GM21390 (cell line): ENCODE data around the gene VPS45.

Experiments
- ATAC-seq: cut with Tn5 transposase; IDR thresholded peaks from one replicate; pipeline ENCODE4 v1.9.1; 2021; ENCODE audit not compliant: unreplicated experiment

Gene VPS45

DNA sequence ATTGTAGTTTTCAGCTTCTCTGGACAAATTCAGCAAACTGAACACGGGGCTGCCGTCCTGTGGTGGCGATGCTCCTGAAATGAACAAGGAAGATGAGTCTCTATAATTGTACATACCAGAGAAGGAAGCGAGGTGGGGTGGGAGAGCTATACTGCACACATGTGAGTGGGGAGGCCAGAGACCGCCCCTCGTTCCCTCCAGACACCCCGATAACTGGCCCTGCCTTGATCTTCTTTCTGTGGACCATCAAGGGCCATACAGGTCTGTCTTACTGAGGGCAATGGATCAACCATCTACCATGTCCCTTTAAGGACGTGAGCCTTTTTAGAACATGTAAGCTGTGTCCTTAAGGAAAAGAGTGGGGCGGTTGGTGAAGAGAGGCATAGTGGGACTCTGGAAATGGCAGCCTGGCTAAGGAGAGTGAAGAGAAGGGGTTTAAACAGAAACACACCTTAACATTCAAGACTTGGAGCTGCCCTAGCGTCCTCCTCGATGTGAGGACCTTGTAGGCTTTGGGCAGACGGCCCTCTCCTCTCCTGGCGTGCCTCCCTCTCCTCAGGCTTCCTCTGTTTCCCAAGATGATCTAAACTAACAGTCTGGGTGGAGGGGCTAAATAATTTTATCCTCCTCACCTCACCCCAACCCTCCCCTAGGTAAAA lies 88.0 kb downstream of the VPS45 start:
- no peak for ATAC-seq

DNA sequence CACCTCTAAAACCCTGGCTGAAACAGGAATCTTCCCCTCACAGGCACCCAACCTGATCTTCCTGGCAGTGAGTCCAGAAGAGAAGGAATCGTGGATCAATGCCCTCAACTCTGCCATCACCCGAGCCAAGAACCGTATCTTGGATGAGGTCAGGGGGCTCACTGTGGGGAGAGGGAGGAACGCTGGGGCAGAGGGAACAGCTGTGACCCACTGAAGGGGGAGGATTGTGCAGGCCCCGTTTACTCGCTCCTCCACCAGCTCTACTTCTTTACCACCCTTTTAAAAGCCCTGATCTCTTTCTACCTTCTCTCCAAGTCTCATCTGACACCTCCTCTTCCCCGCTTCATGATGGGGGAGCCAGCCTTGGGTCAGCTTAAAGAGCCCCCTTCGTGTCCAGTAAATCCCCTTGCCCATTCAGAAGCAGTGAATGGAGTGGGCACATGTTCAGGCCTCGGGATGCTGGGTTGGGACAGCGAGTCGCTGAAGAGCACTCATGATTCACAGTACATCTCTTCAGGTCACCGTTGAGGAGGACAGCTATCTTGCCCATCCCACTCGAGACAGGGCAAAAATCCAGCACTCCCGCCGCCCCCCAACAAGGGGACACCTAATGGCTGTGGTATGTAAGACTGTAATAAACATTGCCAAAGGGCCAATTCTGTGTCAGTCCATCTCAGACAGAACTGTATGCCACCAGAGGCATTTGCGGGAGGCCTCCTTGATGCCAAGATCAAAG lies 89.5 kb downstream of the VPS45 start:
- no peak for ATAC-seq

DNA sequence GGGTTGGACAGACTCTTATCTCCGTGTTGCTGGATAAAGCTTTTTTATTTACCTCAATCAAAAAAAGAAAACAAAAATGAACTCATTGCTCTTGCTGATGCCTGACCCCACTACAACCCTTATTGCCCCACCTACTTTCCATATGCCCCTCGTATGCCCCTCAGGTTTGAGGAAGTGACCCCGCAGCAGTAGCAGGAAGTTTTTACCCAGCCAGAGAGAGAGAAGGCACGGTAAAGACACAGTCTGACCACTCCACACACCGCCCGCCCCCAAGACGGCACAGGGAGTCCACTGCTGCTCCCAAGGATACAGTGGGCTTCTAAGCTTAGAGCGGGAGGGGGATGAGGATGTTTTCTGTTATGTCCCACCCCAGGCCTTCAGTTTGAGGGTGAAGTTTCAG lies 92.0 kb downstream of the VPS45 start:
- ATAC-seq: no peak

DNA sequence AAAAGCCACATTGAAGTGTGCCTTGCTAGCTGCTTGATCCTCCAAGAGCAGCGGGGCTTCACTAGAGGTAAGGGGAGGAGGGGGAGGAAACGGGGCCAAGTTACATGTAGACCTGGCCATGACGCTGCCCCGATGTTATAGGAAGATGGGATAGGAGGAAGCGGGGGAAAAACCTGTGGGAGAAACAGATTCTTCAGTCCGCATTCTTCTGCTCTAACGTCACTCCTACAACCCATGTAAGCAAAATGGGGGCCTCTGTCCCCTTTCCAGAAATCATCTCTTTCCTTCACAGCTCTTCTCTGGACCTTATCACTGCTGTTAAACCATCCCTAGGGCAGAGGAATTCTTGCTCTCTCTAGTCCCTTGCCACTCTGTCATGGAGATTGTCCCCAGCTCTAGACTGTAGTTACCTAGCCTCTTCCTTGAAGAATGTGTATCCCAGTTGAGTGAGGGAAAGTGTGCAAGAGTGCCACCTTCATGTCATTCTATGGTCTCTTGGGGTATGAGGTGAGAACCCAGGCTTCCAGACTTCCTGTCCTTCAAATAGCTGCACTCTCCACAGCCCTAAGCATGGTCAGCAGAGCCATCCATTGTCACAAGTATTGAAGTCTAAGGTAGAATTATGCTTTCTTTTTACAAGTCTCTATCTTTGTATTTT lies 93.5 kb downstream of the VPS45 start:
- no peak for ATAC-seq

DNA sequence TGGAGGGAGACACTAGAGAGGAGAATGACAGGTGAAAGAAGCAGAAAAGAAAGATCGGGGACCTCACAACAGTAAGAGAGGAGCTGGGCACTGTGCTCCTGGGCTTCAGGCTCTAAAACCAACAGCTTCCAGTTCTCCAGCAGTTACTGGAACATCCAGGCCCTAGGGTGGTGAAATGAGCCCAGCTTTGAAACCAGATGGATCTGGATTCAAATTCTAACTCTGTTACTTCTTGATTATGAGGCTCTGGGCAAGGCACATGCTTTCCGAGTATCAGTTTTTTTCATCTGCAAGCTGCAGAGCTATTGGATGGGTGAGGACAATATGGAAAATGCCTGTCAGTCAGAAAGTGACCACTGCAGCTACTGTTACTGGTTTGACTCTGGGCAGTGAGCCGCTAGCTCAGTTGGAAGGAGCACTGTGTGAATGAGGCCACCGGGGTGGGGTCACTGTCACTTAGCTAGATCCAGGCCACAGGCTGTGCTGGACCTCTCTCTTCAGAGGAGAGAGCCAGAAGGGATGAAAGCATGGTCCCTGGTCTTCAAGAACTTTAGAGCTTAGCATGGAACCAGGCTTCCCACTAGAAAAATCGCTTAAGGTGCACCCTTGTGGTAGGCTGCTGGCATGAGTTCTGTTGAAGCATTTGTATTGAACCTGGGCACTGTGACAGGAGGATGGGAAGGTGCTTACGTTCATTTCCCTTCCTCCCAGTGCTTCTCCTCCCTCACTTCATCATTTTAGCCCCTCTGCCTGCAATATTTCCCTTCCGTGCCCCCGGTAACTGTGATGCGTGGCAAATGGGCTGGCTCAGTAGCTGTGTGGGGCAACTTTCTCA lies 94.4 kb downstream of the VPS45 start:
- no peak for ATAC-seq

DNA sequence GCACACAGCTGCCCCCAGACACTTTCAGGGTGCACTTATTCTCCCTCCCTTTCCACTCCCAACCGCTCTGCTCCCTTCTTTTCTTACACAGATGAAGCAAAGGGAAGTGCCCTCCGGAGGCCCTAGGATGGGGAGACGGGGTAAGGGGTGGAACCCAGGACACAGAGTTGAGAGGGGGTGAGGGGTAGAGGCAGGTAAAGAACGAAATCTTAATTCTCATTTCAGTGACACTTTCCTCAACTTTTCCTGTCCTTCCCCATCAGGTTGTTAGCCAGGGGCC lies 94.9 kb downstream of the VPS45 start:
- no peak for ATAC-seq

DNA sequence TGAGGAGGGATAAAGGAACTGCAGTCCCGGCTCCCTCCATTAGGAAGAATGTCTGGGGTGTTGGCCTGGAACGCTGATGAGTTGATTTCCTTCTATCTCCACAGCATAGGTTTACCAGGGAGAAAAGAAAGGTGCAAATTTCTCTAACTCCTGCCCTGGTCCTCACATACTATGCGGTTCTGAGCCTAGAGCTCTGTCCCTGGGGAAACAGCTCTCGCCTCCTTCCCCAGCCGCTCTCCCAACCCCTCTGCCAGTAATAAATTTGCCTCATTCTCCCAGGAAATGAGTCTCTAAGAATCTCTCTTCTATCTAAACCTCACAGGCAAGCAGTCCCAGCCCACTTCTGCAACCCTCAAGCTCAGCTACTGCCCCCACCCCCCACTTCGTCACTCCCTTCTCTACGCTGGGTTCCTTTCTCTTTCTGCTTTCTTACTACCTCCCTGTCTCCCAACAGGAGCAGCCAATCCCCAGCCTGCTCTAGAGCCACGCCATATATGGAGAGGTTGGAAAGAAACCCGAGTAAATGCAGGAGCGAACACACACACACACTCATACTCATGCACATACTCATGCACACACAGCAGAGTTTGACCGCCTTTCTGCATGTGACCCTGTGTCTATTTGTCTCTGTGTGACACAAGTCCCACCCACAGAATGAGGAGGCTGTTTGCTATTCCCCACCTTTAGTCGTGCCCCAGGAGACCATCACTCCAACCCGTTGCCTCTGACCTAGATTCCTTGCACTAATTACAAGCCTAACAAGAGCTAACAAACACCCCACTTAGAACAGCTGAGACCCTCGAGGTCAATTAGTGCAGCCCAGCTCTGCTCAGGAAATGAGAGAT lies 95.5 kb downstream of the VPS45 start:
- ATAC-seq: peak; percentile 38

DNA sequence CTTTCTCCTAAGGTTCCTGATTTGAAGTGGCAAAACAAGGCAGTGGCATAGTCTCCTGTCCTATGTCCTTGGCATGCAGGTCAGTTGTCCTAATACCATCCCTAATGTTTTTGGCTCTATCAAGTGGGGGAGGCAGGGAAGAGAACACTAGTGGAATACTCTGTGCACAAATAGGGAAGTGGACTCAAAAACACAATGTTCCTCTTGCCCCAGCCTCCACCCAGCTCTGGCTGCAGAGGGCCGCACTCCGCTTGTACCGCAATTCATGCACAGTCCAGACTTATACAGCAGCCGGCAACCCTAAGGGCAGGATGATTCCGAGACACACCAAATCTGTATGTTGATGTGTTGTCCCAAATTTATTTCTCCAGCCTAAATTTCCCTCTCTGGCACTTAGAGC lies 96.6 kb downstream of the VPS45 start:
- ATAC-seq: no peak

DNA sequence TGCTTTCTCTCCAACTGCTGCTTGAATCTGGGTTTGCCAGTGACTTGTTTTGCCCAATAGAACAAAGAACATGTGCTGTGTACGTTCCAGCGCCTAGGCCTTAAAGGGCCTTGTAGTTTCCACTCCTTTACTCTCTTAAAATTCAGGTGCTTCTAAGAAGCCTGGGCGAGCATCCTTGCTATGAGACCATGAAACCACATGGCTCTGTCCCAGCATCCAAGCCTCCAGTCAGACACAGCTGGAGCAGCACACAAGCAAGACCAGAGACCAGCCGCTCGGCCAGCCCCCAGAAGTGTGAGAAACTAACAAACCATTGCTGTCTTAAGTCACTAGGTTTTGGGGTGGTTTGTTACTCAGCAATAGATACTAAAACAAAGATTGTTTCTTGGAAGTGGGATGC lies 97.2 kb downstream of the VPS45 start:
- no peak for ATAC-seq

DNA sequence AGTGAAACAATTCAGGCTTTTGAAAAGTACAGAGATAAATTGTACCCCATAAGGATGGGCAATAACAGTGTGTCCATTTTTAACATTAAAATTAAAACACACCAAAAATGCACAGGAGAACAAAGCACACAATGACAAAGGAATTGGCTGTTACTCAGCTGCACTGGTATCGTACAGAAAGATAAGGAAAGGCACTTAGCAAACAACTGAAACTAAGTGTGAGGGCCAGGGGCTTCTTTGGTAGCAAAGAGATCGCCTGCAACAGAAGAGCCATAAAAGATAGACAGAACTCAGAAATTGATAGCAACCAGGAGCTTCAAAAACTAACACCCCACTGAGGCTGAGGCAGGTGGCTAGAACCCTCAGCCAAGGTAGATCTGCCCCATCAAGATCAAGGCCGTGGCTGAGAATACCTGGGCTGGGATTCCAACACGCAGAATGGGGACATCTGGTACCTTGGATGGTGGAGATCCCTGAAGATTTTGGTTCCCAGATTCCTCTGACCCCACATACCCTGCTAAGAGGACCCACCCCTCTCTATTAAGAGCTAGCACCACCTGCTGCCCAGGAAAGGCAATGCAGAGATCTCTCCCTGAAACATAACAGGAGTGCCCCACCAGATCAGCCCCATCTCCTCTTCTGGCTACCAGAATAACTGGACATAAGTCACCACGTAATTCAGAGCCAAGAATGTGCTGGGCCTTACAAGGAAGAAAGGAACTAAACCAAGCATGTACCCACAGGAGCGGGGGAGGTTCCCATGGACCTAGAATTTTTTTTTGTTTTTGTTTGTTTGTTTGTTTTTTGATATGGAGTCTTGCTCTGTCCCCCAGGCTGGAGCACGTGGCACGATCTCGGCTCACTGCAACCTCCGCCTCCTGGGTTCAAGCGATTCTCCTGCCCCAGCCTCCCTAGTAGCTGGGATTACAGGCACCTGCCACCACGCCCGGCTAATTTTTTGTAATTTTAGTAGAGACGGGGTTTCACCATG lies 98.3 kb downstream of the VPS45 start:
- ATAC-seq: no peak

DNA sequence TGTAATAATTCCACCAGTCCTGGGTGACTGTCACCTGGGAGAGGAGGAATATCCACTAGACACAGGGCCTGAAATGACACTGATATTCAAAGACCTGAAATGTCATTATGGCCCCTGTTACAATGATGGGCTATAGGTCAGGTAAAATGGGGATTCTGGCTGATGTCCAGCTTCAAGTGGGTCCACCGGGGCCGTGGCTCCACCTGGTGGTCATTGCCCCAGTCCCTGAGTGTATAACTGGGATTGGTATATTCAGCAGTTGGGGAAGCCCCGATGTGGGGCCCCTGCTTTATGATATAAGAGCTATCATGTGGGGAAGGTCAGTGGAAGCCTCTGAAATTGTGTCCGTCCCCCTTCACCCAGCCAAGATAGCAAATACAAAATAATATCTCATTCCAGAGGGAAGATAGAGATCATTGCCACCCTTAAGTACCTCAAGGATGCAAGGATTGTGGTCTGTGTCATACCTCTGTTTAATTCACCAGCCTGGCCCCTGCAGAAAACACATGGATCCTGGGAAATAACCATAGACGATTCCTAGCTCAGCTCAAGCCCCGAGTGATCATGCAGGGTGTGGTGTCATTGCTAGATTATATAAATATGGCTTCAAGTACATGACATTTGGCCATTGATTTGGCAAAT lies 101.5 kb downstream of the VPS45 start:
- no peak for ATAC-seq

DNA sequence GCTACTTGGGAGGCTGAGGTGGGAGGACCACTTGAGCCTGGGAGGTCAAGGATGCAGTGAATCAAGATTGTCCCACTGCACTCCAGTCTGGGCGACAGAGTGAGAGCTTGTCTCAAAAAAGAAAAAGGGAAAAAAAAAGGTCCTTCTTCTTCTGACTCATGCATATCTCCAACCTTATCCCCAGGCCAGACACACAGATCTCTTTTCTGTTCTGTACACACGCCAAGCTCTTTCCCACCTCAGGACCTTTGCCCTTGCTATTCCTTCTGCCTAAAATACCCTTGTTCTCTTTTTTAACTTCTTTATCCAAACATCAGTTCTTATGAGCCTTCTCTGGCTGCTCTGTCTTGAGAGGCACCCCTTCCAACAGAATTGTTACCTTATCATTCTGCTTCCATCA lies 104.2 kb downstream of the VPS45 start:
- no peak for ATAC-seq

DNA sequence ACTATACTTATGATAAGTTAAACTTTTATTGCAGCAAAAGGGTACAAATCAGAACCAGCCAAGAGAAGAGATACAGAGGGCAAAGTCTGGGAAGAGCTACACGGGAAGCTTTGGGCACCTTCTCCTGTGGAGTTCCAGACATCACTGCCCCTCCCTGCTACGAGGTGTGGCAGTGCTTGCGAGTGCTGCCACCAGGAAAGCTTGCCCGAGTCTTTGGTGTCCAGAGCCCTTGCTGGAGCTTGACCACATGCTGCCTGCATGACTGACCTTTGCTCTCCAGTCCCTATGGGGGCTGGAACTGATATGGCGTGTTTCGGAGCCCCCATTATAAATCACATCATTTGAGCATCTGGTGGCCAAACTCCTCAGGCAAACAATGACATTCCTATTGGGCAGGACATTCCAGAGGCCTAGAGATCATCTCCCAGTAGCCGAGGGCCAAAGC lies 105.6 kb downstream of the VPS45 start:
- no peak for ATAC-seq

DNA sequence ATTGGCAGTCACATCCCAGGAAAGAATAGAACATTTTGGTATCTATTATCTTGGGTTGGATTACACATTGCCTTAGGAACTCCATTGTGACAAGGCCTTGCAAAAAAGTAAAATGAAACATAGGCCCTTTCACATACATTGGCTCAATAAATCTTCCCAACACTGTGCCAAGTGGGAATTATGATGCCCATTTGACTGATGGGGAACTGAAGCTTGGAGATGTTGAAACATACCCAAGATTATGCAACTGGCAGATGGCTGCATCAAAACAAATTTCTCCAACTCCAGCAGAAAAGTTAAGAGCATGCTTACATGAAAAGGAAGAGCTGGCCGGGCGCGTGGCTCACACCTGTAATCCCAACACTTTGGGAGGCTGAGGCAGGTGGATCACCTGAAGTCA lies 109.0 kb downstream of the VPS45 start:
- ATAC-seq: no peak

DNA sequence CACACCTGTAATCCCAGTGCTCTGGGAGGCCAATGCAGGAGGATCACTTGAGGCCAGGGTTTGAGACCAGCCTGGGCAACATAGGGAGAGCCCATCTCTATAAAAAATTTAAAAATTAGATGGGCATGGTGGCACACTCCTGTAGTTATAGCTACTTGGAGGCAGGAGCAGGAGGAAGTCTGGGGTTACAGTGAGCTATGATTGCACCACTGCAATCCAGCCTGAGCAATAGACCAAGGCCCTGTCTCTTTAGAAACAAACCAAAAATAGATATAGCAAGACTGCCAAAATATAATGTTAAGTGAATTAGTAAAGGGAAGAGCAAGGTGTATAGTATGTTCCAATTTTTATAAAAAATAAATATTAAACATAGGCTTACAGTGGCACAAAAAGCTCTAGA lies 111.0 kb downstream of the VPS45 start:
- no peak for ATAC-seq

DNA sequence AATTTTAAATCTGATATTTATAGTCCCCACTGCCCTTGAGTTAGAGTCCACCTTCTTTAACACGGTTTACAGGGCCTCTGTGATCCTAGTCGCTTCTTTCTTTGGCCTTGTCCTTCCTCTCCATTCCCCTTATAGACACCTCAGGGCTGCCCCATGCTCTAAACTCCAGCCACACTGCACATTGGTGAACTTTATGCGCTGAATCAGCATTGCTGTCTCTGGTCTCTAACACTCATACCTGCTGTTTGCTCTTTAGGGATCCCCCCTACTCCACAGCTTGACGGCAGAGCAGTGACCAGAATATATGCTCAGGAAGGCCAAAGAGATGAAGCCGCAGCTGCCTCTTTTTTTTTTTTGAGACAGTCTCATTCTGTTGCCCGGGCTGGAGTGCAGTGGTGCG lies 112.3 kb downstream of the VPS45 start:
- ATAC-seq: no peak

DNA sequence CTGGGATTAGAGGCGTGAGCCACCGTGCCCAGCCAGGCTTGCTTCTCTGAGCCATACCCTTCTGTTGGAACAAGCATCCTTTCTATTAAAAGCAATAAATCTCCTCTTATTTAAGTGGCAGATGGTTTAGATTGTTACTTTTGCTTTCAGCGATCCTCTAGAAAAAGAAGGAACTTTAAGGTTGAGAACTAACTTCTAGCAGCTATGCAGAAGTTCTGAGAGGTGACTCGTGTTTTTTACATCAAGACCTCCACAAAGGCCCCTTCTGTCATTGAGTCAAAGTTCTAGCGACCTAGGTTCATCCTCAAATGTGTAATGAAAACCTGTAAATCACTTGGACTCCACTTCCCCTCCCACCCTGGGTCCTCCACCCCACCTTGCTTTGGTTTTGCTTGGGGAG lies 112.9 kb downstream of the VPS45 start:
- ATAC-seq: no peak

DNA sequence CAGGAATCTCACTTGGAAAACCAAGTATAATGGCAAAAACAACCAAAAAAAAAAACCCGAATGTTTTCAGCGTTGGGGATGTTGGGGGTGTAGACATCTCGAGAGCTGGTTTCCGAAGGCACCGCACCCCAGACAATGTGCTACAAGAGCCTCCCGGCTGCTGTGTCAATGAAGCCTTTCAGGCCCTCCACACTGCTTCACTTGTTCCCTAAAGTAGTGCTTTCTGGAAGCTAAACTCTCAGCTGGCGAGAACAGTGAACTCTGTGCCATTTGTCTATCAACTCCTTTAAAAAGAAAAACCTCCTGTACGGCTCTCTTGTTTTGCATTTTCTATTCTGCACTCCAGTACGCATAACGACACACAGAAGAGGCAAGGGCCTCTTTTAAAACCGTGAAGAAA lies 114.7 kb downstream of the VPS45 start:
- no peak for ATAC-seq

DNA sequence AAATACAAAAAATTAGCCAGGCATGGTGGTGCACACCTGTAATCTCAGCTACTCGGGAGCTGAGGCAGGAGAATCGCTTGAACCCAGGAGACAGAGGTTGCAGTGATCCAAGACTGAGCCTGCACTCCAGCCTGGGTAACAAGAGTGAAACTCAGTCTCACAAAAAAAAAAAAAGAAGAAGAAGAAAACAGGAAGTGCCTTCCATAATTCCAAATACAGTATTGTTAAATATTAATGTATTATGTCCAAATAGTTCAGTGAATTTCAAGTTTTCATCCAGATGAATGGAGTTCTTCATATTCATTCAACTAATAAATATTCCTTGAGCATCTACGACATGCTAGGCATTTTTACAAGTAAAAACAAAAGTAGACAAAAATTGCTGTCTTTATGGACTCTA lies 115.5 kb downstream of the VPS45 start:
- no peak for ATAC-seq
